Measurements from ENCODE around the gene VASP.

DNA sequence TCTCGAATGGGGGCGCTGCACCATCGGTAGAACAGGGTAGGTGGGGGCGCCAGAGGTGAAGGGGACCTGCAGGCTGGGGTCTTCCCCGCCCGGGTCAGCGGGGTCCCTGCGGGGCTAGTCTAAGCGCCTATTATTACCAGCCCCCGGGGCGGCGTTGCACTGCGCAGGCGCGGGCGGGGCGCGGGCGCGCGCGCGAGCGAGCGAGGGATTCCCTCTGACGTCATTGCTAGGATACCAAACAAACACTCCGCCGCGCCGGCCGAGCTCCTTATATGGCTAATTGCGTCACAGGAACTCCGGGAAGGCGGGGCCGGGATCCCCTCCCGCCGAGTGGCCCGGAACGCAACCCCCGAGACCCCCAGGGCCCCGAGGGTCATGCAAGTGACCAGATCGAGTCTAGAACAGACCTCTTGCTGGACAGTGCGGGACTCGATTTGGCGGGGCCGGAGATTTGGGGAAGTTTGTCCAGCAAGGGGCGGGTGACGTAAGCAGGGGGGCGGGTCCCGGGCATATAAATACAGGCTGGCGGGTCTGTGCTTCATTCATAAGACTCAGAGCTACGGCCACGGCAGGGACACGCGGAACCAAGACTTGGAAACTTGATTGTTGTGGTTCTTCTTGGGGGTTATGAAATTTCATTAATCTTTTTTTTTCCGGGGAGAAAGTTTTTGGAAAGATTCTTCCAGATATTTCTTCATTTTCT, 39.7 kb upstream of the VASP start, which contains the start of gene FOSB:
- TF ChIP-seq, protein P1, sequence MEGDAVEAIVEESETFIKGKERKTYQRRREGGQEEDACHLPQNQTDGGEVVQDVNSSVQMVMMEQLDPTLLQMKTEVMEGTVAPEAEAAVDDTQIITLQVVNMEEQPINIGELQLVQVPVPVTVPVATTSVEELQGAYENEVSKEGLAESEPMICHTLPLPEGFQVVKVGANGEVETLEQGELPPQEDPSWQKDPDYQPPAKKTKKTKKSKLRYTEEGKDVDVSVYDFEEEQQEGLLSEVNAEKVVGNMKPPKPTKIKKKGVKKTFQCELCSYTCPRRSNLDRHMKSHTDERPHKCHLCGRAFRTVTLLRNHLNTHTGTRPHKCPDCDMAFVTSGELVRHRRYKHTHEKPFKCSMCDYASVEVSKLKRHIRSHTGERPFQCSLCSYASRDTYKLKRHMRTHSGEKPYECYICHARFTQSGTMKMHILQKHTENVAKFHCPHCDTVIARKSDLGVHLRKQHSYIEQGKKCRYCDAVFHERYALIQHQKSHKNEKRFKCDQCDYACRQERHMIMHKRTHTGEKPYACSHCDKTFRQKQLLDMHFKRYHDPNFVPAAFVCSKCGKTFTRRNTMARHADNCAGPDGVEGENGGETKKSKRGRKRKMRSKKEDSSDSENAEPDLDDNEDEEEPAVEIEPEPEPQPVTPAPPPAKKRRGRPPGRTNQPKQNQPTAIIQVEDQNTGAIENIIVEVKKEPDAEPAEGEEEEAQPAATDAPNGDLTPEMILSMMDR (IDR thresholded peaks at IDR 0.05), result no peak
- peak; percentile 83 to 94 for TF ChIP-seq POLR2A (IDR thresholded peaks at IDR 0.05)
